GM21723 (cell line): ENCODE data around the gene IPO11.
"Not testable (repeated sequence)": the region's sequence is repeated elsewhere in the genome, so short reads cannot be mapped to it uniquely, and the experiment has no call there.

ENCODE experiments used
- ATAC-seq: cut with Tn5 transposase; IDR thresholded peaks from one replicate; pipeline ENCODE4 v1.9.1; 2021; ENCODE audit warnings: mild to moderate bottlenecking, moderate library complexity; ENCODE audit not compliant: unreplicated experiment

Gene IPO11

DNA sequence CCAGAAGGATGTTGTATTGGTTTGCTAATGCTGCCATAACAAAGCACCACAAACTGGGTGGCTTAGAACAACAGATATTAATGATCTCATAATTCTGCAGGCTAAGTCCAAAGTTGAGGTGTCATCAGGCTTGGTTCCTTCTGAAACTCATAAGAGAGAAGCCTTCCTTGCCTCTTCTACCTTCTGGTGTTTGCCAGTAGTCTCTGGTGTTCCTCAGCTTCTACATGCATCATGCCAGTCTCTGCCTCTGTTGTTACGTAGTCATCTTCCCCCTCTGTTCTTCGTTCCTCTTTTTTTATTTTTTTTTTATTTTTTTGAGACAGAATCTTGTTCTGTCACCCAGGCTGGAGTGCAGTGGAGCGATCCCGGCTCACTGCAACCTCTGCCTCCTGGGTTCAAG is 227.9 kb downstream of the IPO11 start:
- no peak for ATAC-seq

DNA sequence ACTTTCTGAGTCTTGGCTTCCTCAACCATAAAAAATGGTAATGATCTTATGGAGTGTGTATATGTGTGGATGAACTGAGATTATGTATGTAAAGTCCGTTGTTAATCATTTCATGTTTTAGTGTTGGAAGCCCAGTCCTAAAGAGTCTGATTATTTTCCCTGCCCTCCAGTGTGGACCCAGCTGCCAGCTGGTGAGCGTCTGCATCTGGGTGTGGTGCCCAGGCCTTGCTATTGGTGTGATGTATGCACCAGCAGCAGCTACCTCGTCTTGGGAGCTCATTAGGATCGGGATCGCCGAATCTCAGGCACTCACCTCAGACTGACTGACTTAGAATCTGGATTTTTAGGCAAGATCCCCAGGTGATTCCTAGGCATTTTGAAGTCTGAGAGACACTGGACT is 229.9 kb downstream of the IPO11 start:
- no peak for ATAC-seq

- ATAC-seq, result no peak
Measured at GRCh38 chr5:62643556-62644451, 231.2 kb downstream of the IPO11 start.

GRCh38 chr5:62645223-62645622 is 232.7 kb downstream of the IPO11 start:
- no peak for ATAC-seq

- no peak for ATAC-seq
Measured at GRCh38 chr5:62647241-62647640, 234.7 kb downstream of the IPO11 start.

DNA sequence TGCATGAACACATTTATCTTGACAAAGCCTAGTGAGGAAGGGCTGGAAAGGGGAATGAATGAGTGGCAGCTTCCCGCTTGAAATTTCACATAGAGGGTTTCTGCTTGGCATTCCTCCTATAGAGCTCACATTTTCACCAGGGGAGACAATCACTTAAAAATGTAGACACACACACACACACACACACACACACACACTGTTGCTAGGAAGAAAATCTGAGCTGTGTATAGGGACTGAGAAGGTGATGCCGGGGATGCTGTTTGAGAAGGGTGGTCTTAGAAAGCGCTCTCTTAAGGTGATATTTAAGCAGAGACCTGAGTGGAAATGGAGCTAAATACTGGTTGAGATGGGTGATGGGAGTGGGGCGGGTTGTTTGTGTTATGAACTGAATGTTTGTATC is 236.5 kb downstream of the IPO11 start:
- no peak for ATAC-seq

GRCh38 chr5:62649476-62650113 is 237.0 kb downstream of the IPO11 start:
- ATAC-seq, result no peak

DNA sequence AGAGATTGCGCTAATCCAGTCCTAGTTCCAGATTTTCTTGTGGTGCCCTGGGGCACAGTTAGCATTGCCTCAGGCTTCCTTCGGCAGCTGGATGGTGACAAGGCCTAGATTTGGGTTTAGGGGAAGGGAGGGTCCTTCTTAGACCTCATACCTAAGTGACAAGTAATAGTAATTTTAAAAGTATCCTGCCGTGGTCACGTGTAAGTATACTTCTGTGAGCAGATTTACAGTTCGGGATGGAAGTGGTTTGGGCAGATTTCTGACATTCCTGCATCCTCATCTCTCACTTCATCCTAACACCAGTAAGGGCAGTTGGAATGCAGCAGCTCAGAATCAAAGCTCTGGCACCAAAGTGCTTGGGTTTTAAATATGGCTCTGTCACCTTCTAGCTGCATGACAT is 237.6 kb downstream of the IPO11 start:
- ATAC-seq, result no peak

- no peak for ATAC-seq
Measured at GRCh38 chr5:62652225-62652624, 239.7 kb downstream of the IPO11 start.

GRCh38 chr5:62653001-62653863 is 240.7 kb downstream of the IPO11 start:
- no peak for ATAC-seq

GRCh38 chr5:62653864-62654575 is 241.5 kb downstream of the IPO11 start:
- ATAC-seq, result no peak

- not testable (repeated sequence) for ATAC-seq
Measured at GRCh38 chr5:62657772-62658171, 245.2 kb downstream of the IPO11 start.

DNA sequence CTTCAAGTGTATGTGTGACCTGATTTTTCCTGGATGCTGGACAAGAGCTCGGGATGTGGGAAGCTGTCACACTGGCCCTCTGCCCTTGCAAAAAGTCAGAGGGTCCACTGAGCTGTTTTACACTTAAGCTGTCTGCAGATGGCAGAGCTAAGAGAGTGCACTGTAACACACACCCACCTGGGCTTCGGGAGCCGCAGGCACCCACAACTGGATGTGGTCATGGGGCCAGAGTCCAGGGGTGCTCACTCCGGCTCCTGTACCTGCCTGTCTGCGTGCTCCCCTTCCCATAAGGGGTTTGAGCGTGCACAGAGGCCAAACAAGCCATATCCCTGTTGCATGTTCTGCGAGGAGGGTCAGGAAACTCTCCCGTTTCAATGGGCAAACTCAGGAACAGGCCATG is 248.6 kb downstream of the IPO11 start:
- ATAC-seq, result no peak

- no peak for ATAC-seq
Measured at GRCh38 chr5:62662521-62662920, 250.0 kb downstream of the IPO11 start.

- no peak for ATAC-seq
Measured at GRCh38 chr5:62671479-62671878, 258.9 kb downstream of the IPO11 start.

- not testable (repeated sequence) for ATAC-seq
Measured at GRCh38 chr5:62676596-62676995, 264.0 kb downstream of the IPO11 start.
